Endothelial cell of umbilical vein (primary cell): ENCODE measurements around the gene PAK4.

Experiments
- EZH2 ChIP-seq: IDR thresholded peaks from 2 replicates; pipeline ENCODE4 v1.6.1; 2012; ENCODE audit warnings: borderline replicate concordance, low read depth, mild to moderate bottlenecking, moderate library complexity, low read length, inconsistent platforms; ENCODE audit not compliant: severe bottlenecking
- JUN ChIP-seq: IDR thresholded peaks from 2 replicates; pipeline ENCODE4 v1.6.1; 2011; ENCODE audit warnings: borderline replicate concordance, low read depth; ENCODE audit not compliant: insufficient read length, insufficient read depth
- MAX ChIP-seq: IDR thresholded peaks from 2 replicates; pipeline ENCODE4 v1.6.1; 2011; ENCODE audit not compliant: insufficient read depth, insufficient read length
- POLR2A ChIP-seq: IDR thresholded peaks from 2 replicates; pipeline ENCODE4 v1.6.1; 2012; ENCODE audit warnings: low read depth, mild to moderate bottlenecking, control low read depth, low read length
- POLR2AphosphoS5 ChIP-seq: IDR thresholded peaks from 2 replicates; pipeline ENCODE4 v1.6.1; 2012; ENCODE audit warnings: low read depth, mild to moderate bottlenecking, control low read depth, low read length, moderate library complexity; ENCODE audit not compliant: insufficient read depth
- TF ChIP-seq, protein P1 (sequence below), 2 donors: IDR thresholded peaks; 1 replicate in 1 of 2; 2 replicates in 1 of 2; pipeline ENCODE4 v1.5.1; 2011; ENCODE audit warnings: low read length in 2 of 2, mild to moderate bottlenecking in 2 of 2, moderate library complexity in 2 of 2, control low read depth in 1 of 2, inconsistent platforms in 1 of 2, low read depth in 1 of 2; ENCODE audit not compliant: insufficient read depth in 1 of 2; ENCODE audit errors: extremely low read depth in 1 of 2

- TF ChIP-seq, protein P1, sequence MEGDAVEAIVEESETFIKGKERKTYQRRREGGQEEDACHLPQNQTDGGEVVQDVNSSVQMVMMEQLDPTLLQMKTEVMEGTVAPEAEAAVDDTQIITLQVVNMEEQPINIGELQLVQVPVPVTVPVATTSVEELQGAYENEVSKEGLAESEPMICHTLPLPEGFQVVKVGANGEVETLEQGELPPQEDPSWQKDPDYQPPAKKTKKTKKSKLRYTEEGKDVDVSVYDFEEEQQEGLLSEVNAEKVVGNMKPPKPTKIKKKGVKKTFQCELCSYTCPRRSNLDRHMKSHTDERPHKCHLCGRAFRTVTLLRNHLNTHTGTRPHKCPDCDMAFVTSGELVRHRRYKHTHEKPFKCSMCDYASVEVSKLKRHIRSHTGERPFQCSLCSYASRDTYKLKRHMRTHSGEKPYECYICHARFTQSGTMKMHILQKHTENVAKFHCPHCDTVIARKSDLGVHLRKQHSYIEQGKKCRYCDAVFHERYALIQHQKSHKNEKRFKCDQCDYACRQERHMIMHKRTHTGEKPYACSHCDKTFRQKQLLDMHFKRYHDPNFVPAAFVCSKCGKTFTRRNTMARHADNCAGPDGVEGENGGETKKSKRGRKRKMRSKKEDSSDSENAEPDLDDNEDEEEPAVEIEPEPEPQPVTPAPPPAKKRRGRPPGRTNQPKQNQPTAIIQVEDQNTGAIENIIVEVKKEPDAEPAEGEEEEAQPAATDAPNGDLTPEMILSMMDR (IDR thresholded peaks at IDR 0.05; ENCODE audit: extremely low read depth in 1 of 2, insufficient read depth in 1 of 2, low read depth in 1 of 2, low read length in 2 of 2), result no peak
- TF ChIP-seq JUN, result no peak
- no peak for TF ChIP-seq POLR2A
- TF ChIP-seq POLR2AphosphoS5, result no peak
- TF ChIP-seq EZH2, result no peak
- no peak for TF ChIP-seq MAX
Observed at GRCh38 chr19:39138221-39139211, 12.9 kb downstream of the PAK4 start.
